GM12874 (cell line): Measurements from ENCODE around the gene ANKS1B.

Experiments
- CTCF ChIP-seq: IDR thresholded peaks from 2 replicates; pipeline ENCODE4 v1.5.1; 2011; ENCODE audit warnings: low read depth, mild to moderate bottlenecking, control low read depth, low read length, moderate library complexity; ENCODE audit not compliant: insufficient read depth

Gene ANKS1B

GRCh38 chr12:99984271-99985128 is at the start of gene ANKS1B:
Gene ANKS1B, minus strand, starts transcription at chr12:99984936. Its CDS starts 699 bp downstream, at chr12:99984237.
- no peak for TF ChIP-seq CTCF

DNA sequence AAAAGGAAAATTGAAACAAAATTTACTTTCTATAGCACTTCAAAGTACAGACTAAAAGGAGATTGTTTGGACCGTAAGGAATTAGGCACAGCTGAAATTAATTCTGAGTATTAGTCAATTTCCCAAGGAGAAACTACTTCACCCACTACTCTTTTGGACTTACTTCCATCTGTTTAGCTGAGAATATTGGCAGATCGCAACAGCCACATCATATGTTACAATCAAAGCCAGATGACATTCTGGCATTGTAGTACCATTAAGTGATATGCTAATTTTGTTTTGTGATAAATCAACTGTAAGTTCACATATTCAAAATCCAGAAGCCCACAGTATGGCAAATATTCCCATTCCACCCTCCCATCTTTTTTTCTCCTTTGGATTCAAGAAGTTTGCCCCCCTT is 47.1 kb upstream of the ANKS1B start:
- no peak for TF ChIP-seq CTCF

DNA sequence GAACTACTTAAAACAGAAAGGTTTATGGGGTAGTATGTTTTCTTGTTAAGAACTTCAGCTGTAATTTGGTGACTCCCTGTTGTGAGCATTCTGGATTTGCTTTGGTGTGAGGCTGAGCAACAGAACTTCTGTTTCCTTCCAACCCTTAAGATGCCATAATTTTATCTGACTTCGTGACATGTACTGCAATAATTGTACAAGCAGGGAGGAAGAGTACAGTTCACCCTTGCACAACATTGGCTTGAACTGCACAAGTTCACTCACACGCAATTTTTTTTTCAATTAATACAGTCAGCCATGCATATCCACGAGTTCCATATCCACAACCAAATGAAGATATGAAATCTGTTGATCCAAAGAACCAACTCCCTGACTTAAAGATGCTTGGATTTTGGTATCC is 42.9 kb upstream of the ANKS1B start:
- no peak for TF ChIP-seq CTCF

GRCh38 chr12:100026241-100026640 is 41.5 kb upstream of the ANKS1B start:
- no peak for TF ChIP-seq CTCF

DNA sequence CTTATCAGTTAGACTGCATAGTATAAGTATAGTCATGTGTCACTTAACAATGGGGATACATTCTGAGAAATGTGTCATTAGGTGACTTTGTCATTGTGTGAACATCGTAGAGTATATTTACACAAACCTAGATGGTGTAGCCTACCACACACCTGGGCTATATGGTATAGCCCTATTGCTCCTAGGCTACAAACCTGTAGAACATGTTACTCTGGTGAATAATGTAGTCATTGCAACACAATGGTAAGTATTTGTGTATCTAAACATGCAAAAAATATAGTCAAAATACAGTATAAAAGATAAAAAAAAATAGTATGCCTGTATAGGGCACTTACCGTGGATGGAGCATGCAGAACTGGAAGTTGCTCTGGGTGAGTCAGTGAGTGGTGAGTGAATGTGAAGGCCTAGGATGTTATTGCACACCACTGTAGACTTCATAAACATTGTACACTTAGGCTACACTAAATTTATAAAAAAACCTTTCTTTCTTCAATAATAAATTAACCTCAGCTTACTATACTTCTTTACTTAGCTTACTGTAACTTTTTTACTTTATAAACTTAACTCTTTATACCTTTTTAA is 40.3 kb upstream of the ANKS1B start:
- TF ChIP-seq CTCF = no peak

GRCh38 chr12:100020370-100020769 is 35.6 kb upstream of the ANKS1B start:
- TF ChIP-seq CTCF = no peak

- no peak for TF ChIP-seq CTCF
These were observed 32.3 kb upstream of the ANKS1B start for GRCh38 chr12:100017056-100017455.
